IPS DF 19.7 (cell line): ENCODE results near the gene DHX15.

Experiments
- DNase-seq: peaks from one replicate; pipeline ENCODE4 v3.0.0-alpha.2; 2013; ENCODE audit warnings: low read depth, low spot score

DHX15 gene

GRCh38 chr4:24482871-24483270, 101.5 kb downstream of the DHX15 start:
- no peak for DNase-seq

GRCh38 chr4:24477919-24478318, 106.4 kb downstream of the DHX15 start:
- DNase-seq: no peak
